HG03439 (cell line): ENCODE measurements around the gene PHOSPHO2.
A peak's percentile ranks its signal among the peaks of the same experiment; 100 is the strongest.

Experiments used
- ATAC-seq: cut with Tn5 transposase; IDR thresholded peaks from one replicate; pipeline ENCODE4 v1.9.1; 2021; ENCODE audit warnings: mild to moderate bottlenecking, moderate library complexity; ENCODE audit not compliant: unreplicated experiment

PHOSPHO2 gene

DNA sequence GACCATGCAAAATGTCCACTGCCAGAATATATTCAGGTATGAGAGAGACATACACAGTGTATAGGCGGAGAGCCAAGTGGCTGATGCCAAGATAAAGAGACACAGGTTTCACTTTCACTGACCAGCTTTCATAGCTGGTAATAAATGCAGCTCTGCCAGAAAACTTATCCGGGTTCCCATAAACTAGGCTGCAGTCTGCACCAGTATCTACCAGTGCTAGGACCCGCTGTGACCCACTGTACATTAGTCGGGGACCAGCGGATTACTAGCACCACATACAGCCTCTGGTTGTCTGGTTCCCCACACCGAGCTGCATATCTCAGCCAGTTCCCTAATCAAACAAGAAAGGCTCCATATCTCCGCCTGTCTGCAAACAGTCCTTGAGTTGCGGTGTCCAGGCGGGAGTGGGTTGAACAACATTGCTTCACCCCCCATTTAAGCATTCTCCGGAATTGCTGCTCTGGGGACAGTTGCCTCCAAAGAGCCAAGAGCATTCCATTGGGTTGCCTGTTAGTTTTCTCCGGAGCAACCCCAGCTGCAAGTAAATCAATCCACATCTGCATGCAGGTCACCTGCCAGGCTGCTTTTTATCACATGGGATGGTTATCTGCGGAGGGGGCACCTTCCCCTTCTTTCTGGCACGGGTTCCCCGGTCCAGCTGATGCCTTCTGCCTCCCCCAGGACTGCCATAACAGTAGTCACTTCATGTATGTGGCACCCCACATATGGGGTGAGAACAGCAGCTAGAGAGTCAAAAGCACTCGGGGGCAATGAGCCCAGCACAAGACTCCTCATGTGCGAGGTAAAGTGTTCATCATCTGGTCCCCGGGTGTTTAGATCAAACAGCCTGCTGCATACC lies 21.3 kb downstream of the PHOSPHO2 start:
- ATAC-seq = no peak

DNA sequence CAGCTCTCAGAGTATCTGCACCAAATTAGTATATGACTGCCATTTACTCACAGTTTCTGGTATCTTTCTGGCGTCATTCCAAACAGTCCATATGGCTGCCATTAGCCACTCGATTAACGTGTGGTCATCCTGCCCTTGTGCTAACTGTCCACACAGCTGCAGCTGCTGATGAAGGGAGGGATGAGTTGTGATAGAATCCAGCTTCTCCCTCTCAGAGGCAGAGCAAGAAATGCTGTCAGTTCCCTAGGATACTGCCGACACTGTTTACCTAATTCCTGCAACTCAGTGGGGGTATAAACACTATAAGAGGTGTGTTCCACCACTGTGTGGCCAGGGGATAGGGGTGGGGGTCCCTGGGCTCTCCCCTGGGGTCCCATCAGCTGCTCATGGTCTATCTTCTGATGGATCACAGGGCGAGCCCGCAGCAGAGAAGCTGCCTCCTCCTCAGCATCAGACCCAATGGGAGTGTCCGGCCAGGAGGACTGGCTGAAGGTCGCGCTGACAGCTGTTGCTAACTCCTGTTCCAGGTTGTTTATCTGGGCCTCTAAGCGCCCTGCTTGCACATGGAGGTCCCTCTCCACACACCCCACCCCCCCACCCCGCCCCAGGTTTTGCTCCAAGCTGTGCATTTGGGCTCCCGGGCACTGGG lies 22.1 kb downstream of the PHOSPHO2 start:
- ATAC-seq = no peak

DNA sequence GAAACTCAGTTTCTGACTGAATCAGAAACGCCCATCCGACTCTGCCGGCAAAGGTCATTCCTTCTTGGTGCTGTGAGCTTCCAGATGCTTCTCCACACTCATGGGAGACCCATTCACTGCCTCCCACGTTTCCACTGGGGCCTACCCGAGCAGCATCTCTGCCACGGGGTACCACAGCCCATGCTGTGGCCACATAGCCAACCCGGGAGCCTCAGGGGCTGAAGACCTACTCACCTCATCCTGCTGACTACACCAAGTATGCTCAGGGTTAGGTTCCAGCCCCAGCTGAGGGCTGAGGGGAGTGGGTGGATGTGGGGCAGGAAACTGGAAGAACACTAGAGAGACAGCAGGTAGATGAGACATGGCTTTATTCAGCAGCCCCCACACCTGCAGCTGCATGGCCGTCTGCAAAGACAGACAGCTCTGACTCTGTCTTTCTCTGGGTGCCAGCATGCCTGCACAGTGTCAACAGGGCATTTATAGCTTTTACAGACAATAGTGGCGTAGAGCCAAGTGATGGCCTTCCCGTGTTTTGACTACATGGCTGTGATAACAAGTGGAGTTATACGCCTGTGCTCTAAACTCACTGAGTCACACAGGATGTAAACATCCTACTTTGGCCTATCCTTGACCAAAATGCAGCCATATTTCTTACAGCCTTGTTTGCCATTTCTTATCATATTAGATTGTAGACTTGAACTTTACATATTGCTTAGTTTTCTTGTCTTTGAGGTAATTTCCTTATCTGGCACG lies 22.8 kb downstream of the PHOSPHO2 start:
- no peak for ATAC-seq

DNA sequence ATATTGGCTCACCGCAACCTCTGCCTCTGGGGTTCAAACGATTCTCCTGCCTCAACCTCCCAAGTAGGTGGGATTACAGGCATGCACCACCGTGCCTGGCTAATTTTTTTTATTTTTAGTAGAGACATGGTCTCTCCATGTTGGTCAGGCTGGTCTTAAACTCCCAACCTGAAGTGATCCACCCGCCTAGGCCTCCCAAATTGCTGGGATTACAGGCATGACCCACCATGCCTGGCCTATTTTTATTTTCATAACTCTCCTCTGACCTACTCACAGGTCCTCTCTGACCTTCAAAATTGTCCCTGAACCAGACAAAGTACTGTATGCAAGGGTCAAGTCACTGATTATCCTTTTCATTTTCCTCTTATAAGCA lies 23.4 kb downstream of the PHOSPHO2 start:
- no peak for ATAC-seq

DNA sequence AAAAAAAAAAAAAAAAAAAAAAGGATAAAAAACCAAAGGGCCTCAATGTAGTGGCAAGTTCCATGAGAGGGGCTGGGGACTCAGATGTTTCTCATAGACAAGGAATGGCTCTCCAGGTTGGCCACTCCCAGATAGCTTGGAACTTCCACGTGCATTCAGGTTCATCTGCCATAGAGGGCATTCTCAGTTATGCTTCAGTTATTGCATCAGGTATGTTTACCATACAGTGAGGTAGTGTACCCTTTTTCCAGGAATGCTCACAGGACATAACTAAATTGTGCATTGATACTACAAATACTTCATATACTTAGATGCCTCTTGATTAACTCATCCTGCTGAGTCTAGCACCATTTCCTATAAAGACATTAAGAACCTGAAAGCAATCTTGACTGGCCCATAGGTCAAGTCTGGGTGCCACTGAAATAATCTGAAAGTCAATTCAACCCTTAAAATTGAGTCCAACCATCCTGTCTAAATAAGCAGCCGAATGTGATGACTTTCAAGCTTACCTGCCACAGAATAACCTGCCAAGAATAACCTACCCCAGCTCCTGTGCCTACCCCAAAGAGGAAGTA lies 24.7 kb downstream of the PHOSPHO2 start:
- ATAC-seq = no peak

DNA sequence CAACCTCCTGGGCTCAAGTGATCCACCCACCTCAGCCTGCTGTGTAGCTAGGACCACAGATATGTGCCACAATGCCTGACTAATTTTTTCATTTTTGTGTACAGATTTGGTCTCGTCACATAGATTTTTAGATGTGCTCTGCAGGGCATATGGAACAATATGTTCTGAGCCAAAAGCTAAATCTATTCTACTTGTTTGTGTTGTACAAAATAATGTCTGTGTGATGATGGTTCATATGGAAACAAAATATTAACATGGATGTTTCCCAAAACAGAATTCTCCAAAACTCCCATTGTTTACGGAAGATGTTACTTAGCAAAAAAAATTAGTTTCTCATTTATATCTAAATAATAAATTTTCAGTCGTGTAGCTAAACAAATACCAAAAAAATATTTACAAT lies 26.7 kb downstream of the PHOSPHO2 start:
- ATAC-seq = no peak

DNA sequence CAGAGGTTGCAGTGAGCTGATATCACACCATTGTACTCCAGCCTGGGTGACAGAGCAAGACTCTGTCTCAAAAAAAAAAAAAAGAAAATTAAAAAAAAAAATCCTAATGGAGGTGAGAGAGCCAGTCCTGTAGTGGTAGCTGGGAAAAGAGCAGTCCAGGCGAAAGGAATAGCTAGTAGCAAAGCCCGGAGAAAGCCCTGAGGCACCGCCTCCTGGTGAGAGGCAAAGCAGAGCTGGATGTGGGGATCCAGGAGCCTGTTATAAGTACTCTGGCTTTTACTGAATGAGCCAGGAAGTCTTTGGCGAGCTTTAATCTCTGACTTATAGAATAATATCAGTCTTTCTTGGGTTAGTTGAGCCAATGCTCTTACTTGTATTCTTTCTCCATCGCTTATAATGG lies 32.8 kb downstream of the PHOSPHO2 start:
- ATAC-seq = no peak

DNA sequence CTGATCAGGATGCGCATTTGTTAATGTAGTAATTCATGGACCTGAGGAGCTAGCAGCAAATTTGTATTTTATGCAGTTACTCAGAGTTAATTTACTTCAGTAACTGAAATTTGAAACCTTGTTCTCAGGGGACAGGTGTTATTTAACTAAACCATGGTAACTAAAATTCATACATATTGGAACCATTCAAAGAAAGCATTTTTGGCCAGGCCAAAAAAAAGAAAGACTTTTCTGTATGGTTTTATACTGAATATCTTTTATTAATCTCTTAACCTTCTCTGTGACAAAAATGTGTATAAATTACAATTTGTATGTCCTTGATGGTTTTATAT lies 35.0 kb downstream of the PHOSPHO2 start:
- ATAC-seq = no peak

DNA sequence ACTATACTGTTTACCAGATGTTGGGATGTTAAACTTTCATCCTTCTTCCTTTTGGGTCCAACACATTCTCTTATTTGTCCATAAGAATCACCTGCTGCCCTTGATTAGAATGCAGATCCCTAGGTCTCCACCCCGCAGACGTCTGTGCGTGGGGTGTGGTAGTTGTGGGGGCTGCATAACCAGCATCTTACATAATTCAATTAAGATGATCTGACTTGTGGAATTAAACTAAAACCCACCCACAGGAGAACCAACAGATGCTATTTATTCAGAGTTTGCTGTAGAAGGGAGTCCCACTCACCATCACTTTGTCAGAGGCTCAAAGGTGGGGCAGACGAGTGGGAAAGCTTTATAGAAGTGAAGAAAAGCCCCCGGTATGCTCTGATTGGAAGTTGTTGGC lies 37.8 kb downstream of the PHOSPHO2 start:
- ATAC-seq = no peak

DNA sequence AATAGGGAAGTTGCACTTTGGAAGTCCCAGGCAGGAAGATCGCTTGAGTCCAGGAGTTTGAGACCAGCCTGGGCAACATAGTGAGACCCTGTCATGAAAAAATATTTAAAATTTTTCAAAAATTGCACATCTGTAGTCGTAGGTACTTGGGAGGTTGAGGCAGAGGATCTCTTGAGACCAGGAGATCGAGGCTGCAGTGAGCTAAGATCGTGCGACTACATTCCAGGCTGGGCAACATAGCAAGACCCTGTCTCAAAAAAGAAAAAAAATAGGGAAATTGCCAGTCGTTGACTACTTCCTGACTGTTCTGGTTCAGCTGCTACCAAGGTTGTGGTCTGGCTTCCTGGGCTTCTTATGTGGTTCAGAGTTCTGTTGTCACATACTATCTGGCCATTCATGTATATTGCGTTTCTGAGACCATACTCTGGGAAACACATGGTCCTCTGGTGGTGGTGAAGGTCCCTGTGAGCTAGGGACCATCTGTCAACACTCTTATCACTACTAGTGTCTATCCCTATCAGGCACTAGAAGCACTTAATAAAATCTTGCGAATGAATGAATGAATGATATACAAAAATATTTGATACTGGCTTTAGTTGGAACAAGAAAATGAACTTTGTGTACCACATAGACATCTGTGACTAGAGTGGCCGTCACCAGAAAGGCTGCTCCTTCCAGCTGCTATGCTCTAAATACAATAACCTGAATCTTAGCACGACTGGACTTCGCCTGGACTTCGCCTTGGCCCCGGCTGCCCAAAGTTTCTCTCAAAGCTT lies 38.5 kb downstream of the PHOSPHO2 start:
- ATAC-seq = no peak

DNA sequence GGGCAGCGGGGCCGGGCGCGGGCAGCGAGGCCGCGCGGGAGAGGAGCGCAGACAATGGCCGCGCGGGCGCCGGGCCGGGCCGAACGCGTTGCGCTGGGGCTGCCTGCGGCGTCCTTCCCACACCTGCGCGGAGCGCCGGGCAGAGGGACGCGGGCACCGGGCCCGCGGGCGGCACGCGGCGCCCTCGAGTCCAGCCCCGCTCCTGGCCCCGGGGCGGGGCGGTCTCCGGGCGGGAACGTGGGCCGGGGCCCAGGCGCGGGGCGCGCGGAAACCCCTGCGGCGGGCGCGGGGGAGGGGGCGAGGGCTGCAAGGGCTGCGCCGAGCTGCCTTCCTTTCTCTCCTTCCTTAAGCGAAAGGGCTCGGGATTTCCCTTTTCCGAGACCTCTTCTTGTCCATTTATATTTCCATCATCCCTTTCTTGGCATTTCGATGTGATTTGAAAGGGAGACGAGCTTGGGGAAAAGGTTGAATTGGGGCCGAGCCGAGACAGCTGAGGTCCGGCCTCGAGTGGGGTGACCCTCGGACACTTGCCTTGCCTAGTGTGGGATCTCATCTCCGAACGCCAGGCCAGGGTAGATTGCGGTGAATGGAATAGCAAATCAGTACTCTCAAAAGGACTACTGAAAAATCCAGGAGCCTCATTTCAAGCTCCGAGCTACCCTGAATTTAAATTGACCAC lies 40.0 kb downstream of the PHOSPHO2 start:
- ATAC-seq = peak; percentile 50

DNA sequence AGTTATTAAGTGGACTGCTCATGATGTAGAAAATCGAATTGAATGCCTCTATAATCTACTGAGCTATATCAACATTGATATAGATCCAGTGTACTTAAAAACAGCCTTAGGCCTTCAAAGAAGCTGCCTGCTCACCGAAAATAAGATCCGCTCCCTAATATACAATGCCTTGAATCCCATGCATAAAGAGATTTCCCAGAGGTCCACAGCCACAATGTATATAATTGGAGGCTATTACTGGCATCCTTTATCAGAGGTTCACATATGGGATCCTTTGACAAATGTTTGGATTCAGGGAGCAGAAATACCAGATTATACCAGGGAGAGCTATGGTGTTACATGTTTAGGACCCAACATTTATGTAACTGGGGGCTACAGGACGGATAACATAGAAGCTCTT lies 41.4 kb downstream of the PHOSPHO2 start:
- ATAC-seq = no peak

DNA sequence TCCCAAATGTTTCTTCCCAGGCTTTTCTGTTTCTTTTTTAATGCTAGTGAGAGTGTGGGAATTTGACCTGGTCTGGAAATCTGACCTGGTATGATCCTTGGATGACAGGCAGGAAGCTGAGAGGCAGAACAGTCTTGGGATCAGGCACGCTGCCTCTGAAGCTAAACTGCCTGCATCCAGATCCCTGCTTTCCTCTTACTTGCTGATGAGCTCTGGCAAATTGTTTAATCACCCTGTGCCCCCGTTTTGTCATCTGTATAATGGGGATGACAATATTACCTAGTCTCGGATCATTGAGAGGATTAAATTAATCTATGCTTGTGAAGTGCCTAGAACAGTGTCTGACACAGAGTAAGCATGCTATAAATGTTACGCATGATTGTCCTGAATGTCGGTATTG lies 42.6 kb downstream of the PHOSPHO2 start:
- no peak for ATAC-seq

DNA sequence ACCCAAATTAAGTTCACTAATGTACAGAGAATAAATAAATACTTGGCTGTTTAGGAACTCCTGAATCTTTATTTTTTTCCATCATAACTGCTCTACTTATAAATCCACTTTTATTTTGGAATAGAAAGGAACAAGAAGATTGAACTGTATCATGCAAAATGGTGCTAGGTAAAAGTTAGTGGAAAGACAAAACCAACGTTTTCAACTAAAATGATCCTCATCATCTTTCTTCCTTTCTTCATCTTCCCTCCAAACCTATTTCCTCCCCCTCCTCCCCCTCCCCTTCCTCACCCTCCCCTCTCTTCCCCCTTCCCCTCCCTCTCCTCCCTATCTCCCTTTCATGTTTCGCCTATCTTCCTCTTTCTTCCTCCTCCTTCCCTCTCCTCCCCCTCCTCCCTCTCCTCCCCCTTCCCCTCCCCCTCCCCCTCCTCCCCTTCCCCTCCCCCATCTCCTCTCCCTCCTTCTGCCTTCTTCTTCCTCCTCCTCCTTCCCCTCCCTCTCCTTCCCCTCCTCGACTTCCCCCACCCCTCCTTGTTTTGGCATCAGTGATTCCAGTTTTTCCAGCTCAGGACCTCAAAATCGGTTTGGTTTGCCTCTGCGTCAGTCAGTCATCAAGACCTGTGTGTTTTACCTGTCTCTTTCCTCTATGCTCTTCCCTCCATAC lies 44.4 kb downstream of the PHOSPHO2 start:
- ATAC-seq = no peak

DNA sequence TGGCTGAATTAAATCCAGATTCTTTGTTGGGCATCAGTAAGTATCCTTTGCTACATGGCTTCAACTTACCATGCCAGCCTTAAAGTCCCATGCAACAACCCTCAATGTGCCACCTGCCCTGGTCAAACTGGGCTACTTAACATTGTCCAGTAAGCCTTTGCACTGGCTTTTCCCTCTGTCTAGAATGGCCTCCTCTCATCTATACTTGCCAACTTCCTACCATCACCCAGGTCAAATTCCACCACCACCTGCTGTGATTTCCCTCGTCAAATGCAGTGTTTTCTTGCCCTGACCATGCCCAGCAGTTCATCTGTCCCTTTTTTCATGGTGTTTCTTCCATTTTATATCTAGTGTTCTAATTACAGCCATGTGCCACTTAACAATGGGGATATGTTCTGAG lies 45.1 kb downstream of the PHOSPHO2 start:
- no peak for ATAC-seq

DNA sequence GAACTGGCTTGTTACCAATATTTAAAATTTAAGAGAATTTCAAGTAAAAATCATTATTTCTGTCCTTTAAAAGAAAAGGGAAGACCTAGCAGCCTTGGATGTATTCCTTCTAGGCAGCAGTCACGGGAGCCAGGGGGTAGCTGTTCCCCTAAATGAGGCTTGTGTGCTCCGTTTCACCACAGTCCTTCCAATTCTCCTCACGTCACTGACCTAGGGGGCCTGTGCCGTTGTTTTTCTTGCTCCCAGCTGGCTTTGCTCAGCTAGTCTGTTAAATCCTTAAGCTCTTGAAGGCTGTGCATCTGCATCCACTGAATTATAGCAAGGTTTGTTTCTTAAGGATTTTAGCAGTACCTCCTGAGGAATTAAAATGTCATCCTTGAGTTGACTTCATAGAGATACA lies 49.3 kb downstream of the PHOSPHO2 start:
- ATAC-seq = no peak

DNA sequence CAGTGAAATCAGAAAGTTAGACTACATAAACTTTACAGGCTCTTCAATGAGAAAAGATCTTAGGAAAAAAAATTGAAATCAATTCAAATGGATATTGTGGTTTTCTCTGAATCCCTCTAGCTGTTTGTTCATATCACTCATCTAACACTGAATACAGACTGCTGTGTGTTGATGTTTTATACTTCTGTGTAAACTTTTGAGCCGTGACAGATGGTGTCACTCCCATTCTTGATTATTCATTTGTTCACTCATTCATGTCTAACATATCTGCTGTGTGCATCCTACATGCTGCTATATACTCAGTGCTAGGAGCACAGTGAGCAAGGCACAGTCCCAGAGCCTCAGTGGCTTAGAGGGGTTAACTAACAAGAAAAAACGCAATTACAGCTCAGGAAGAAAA lies 52.0 kb downstream of the PHOSPHO2 start:
- ATAC-seq = no peak

DNA sequence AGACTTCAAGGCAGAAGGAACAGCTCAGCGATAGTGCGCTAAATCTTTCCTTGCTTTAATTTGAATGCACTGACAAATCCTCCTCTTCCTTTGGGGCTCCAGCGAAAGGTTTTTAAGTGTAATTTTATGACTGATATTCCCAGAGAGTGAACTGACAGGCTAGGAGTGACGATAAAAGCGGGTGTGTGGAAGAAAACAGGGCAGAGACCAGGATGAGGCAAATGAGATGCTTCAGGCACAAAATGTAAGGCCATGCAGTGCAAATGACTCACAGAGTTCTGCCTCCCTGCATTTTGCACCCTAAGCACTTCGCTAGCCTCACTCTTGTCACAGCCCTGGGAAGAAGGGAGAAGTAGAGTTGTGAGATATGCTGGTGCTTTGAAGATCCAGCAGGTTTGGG lies 54.0 kb downstream of the PHOSPHO2 start:
- ATAC-seq = no peak
